HG02943 (cell line): Measurements from ENCODE around the gene PHF21A.
"Not testable (repeated sequence)": the region's sequence is repeated elsewhere in the genome, so short reads cannot be mapped to it uniquely, and the experiment has no call there.

Source experiments
- ATAC-seq: cut with Tn5 transposase; IDR thresholded peaks from one replicate; pipeline ENCODE4 v1.9.1; 2021; ENCODE audit warnings: mild to moderate bottlenecking, low read depth, moderate library complexity; ENCODE audit not compliant: unreplicated experiment

PHF21A gene

DNA sequence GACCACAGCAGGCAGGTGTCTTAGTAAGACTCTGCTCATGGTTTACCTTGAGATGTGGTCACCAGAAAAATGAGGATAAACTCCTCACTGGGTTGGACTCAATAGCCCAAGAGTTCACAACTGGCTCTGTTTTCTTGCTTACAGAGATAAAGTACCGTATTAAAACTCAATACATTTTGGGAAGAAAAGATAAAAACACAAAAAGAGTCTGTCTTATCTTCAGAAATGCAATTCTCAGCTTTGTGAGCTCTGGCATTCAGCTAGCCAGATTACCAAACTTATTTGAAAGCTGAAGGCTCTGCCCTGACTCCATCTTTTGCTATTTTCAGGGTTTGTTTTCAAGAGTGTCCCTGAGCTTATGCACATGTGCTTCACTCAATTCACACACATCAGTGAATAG, 75.4 kb downstream of the PHF21A start:
- ATAC-seq = no peak

DNA sequence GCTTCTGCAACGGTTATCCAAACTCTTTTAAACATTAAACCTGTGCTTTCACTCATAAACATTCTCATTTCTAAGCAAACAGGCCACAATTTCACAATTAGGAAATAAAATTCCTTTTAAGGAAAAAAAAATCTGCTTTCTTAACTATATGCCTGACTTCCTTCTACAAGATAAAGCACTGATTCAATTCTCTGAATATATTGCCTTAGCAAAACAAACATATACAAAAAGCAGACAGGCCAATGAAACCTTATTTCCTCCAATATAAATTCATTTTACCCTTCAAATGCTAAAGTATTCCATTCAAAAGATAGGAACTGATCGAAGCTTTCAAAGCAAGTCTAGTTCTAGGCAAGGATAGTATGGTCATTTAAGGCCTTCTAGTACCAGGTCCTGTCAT, 76.7 kb downstream of the PHF21A start:
- no peak for ATAC-seq

GRCh38 chr11:46039990-46040389, 81.3 kb downstream of the PHF21A start:
- no peak for ATAC-seq

- no peak for ATAC-seq
These were observed 82.7 kb downstream of the PHF21A start for GRCh38 chr11:46038529-46038928.

DNA sequence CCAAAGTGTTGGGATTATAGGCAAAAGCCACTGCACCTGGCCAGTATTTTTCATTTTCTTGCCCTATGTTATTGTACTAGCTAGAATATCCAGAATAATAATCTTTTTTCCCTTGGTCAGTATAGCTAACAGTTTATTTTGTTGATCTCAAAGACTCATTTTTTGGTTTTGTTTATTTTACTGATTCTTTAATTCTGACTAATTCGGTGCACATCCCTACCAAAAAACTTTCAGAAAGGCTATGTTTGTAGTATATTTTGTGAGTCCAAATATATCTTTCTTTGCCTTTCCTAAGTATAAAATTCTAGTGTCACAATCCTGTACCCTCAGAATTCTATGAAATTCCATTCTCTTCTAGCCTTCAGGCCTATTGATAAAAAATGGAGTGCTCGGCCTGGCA, 84.3 kb downstream of the PHF21A start:
- no peak for ATAC-seq

- ATAC-seq = no peak
These were observed 85.2 kb downstream of the PHF21A start for GRCh38 chr11:46036009-46036408.

DNA sequence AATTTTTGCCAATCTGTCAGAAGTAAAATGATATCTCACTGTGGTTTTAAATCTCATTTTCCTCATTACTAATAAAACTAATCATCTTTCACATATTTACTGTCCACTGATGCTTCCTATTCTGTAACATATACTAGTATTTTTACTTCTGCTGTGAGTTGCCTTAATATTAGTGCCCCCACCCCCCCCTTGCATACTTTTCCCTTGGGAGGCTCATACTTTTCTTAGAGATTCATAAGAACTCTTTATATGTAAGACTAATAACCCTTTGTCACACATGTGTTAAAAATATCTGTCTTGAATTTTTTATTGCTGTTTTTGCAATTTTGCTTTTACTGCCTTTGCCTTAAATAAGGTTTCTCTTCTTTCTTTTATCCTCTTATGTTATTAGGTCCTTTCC, 87.2 kb downstream of the PHF21A start:
- ATAC-seq = no peak

DNA sequence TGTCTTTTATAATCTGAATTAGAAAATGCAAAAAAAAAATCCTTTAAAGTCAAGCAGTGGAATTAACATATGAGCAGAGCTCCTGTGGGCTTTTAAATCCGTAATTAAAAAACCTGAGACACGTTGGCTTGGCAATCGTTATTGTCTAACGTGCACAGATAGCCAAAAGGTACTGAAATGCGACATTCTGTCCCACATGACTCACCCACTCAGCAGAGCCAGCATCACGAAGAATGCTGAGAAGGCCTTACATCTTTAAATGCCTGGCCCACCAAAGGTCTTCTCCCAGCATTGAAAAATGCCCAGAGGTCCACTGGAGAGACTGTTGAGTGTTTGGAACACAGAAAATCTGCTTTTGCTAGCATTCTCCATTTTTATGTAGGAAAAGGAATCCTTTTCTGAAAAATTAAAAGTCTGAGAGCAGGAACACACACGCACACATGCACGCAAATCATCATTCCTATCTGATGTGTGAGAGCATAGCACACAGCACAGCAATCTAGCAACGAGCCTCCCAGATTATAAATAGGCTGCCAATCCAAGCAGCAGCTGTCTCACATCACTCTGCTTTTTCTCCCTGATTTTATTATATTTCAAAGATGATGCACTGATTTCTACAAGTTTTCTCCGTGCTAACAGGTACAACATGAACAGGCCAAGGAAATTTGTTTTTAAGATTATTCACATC, 94.5 kb downstream of the PHF21A start:
- ATAC-seq = no peak

GRCh38 chr11:46020084-46020599, 101.1 kb downstream of the PHF21A start:
- no peak for ATAC-seq

GRCh38 chr11:46018651-46019050, 102.6 kb downstream of the PHF21A start:
- ATAC-seq = no peak

GRCh38 chr11:46017341-46017740, 103.9 kb downstream of the PHF21A start:
- no peak for ATAC-seq

- no peak for ATAC-seq
These were observed 105.3 kb downstream of the PHF21A start for GRCh38 chr11:46015941-46016340.

- ATAC-seq = not testable (repeated sequence)
These were observed 107.1 kb downstream of the PHF21A start for GRCh38 chr11:46014168-46014567.

- no peak for ATAC-seq
These were observed 109.1 kb downstream of the PHF21A start for GRCh38 chr11:46012185-46012584.

DNA sequence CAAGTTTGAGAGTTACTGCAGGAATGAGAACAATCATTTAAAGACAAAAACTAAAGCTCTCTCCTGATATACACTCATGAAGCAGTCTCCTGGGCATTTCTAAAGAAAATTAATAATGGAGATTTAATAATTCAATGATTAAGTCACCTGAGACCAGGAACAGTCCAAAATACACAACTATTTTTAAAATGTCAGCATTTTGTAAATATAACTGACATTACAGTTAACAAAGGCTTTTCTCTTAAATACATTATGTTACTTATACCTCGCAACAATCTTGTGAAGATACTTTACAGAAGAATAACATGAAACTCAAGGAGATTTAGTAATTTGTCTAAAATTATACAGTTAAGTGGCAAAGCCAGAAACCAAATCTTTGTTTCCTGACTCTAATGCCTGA, 111.2 kb downstream of the PHF21A start:
- ATAC-seq = no peak

- no peak for ATAC-seq
These were observed 111.6 kb downstream of the PHF21A start for GRCh38 chr11:46009647-46010046.

- ATAC-seq = no peak
These were observed 114.7 kb downstream of the PHF21A start for GRCh38 chr11:46006418-46007070.

- no peak for ATAC-seq
These were observed 117.7 kb downstream of the PHF21A start for GRCh38 chr11:46003572-46003971.

DNA sequence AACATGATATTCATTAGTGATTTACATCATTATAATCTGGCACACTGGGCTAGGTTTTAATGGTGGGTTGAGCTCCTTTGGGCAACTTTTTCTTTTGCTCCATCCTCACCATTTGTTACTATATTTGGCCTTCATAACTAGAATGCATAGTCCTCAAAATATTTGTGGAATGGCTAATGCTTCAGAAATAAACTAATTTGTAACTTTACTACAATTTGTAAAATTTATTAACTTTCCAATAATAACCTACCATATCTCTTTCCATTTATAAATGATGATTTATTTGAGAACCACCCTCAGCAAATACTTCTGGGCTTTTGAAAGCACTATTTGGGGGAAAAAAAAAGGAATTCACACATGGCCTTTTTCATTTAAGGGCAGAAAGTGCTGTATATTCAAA, 119.1 kb downstream of the PHF21A start:
- no peak for ATAC-seq

DNA sequence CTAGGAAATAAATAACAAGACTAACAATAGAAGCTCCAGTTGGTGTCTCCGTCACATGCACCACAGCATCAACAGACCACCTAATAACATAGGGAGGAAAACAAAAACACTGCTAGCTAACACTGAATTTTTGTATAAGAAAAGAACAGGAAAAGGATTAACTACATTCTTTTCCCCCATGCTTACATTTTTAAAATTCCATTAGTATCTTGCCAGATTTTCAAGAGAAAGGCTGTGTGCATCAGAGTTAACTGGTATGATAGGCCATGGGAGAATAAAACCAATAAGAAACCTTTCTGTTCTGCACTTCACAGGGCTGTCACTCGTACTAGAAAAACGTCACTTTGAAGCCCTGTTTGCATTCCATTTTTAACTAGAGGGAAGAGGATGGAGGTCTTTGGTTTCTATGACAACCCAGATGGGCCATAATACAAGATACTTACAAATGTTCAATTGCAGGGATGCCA, 119.8 kb downstream of the PHF21A start:
- ATAC-seq = no peak

- no peak for ATAC-seq
These were observed 123.7 kb downstream of the PHF21A start for GRCh38 chr11:45997599-45997998.

DNA sequence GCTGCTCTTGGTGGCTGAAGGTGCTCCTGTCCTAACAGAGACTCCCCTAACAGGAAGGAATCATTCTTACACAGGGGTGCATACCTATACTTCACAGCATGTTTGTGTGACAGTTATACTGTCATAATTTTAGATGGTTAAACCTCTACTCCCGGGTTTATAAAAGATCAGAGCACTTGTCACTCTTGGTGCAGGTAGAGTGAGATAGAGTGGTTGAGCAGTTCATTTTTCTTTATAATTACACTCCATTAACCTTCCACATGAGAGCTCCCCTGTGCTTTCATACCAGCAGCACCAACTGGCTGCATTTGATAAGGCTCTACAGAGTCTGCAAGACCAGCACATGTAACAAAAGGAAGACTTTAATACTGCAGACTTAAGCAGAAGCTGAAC, 125.9 kb downstream of the PHF21A start:
- ATAC-seq = no peak
